HepG2 (cell line): Measurements from ENCODE around the gene TOP2A. TPM values are rescaled to one million over a fixed set of nuclear protein-coding genes. Genes with fewer than 3 reads are reported as not detected.

Source experiments
- AGO2 ChIP-seq: fragments of 200-400 bp; formaldehyde crosslinking; optimal IDR thresholded peaks from 2 replicates; pipeline ENCODE3; 2017; ENCODE audit warnings: mild to moderate bottlenecking, low read depth, low read length, moderate library complexity
- HDAC2 ChIP-seq: sonication (generic); formaldehyde crosslinking; IDR thresholded peaks from 2 replicates; pipeline ENCODE4 v1.4.0; 2020; ENCODE audit warnings: missing genetic modification reagents
- KAT7 ChIP-seq: IDR thresholded peaks from 2 replicates; pipeline ENCODE4 v1.6.1; 2018; ENCODE audit warnings: borderline replicate concordance, missing compliant biosample characterization
- NR3C1 ChIP-seq: sonication (generic); formaldehyde crosslinking; IDR thresholded peaks from 2 replicates; pipeline ENCODE4 v1.4.0; 2020; ENCODE audit warnings: missing genetic modification reagents
- RFX5 ChIP-seq: IDR thresholded peaks from 2 replicates; pipeline ENCODE4 v1.6.1; 2011; ENCODE audit warnings: low read depth, low read length, improper control_type of control experiment
- ZNF225 ChIP-seq: sonication (generic); formaldehyde crosslinking; IDR thresholded peaks from 2 replicates; pipeline ENCODE4 v1.4.0; 2020; ENCODE audit warnings: mild to moderate bottlenecking, missing genetic modification reagents
- ZNF264 ChIP-seq: sonication (generic); formaldehyde crosslinking; IDR thresholded peaks from 2 replicates; pipeline ENCODE4 v1.4.0; 2020; ENCODE audit warnings: missing genetic modification reagents
- ZNF329 ChIP-seq: sonication (generic); formaldehyde crosslinking; IDR thresholded peaks from 2 replicates; pipeline ENCODE4 v1.9.0; 2021; ENCODE audit warnings: low read depth, mild to moderate bottlenecking, missing genetic modification reagents
- ZNF496 ChIP-seq: sonication (generic); formaldehyde crosslinking; IDR thresholded peaks from 2 replicates; pipeline ENCODE4 v1.8.1; 2023; ENCODE audit warnings: mild to moderate bottlenecking, moderate library complexity, missing genetic modification reagents; ENCODE audit not compliant: insufficient replicate concordance
- ZNF709 ChIP-seq: sonication (generic); formaldehyde crosslinking; IDR thresholded peaks from 2 replicates; pipeline ENCODE4 v1.5.0; 2020; ENCODE audit warnings: mild to moderate bottlenecking, missing genetic modification reagents
- polyA plus RNA-seq, 8 experiments: library from polyadenylated mRNA; depleted of rRNA in 3 of 8; stranded (reverse) in 7 of 8; unstranded in 1 of 8; fragments of >200 nt; fragmentation: Illumina TruSeq in 4 of 8; extraction: Trizol in 4 of 8; gene quantifications; 2 replicates each; pipeline versions ENCODE4 v1.2.1 to v1.2.3, GENCODE V29; 2011 to 2016; ENCODE audit warnings: low read depth in 4 of 8, missing spikeins in 1 of 8, mixed read lengths in 1 of 8; ENCODE audit not compliant: insufficient read depth in 1 of 8
- total RNA-seq, 5 experiments: library from RNA; depleted of rRNA; stranded (reverse); fragments of >200 nt; fragmentation: Illumina TruSeq; extraction: Trizol; gene quantifications; 2 replicates each; pipeline ENCODE4 v1.2.3, GENCODE V29; 2016; ENCODE audit warnings: low read depth in 1 of 5
- TF ChIP-seq, protein P1 (sequence below): sonication (generic); formaldehyde crosslinking; IDR thresholded peaks from 2 replicates; pipeline ENCODE4 v1.5.1; 2020; ENCODE audit warnings: mild to moderate bottlenecking, missing genetic modification reagents, moderate library complexity
- TF ChIP-seq, protein P2 (sequence below): sonication (generic); formaldehyde crosslinking; IDR thresholded peaks from 2 replicates; pipeline ENCODE4 v1.4.0; 2020; ENCODE audit warnings: mild to moderate bottlenecking, missing genetic modification reagents
- TF ChIP-seq, protein P3 (sequence below): sonication (generic); formaldehyde crosslinking; IDR thresholded peaks from 2 replicates; pipeline ENCODE4 v1.5.1; 2020; ENCODE audit warnings: mild to moderate bottlenecking, missing genetic modification reagents, borderline replicate concordance
- TF ChIP-seq, protein P4 (sequence below): sonication (generic); formaldehyde crosslinking; IDR thresholded peaks from 2 replicates; pipeline ENCODE4 v1.8.1; 2023; ENCODE audit warnings: mild to moderate bottlenecking, inconsistent platforms, moderate library complexity, missing genetic modification reagents, borderline replicate concordance
- TF ChIP-seq, protein P5 (sequence below): sonication (generic); formaldehyde crosslinking; IDR thresholded peaks from 2 replicates; pipeline ENCODE4 v1.5.0; 2020; ENCODE audit warnings: missing genetic modification reagents, mild to moderate bottlenecking, borderline replicate concordance
- TF ChIP-seq, protein P6 (sequence below): sonication (generic); formaldehyde crosslinking; IDR thresholded peaks from 2 replicates; pipeline ENCODE4 v1.4.0; 2020; ENCODE audit warnings: missing genetic modification reagents
- TF ChIP-seq, protein P7 (sequence below): sonication (generic); formaldehyde crosslinking; conservative IDR thresholded peaks from 2 replicates; pipeline ENCODE4 v1.8.0; 2022; ENCODE audit warnings: missing genetic modification reagents

The TOP2A gene
- total and polyA plus RNA-seq, 2 of the 13 experiments (the other 11 are each of a cell fraction or from before 2014, with no cell fraction given): 108 to 327 TPM

DNA sequence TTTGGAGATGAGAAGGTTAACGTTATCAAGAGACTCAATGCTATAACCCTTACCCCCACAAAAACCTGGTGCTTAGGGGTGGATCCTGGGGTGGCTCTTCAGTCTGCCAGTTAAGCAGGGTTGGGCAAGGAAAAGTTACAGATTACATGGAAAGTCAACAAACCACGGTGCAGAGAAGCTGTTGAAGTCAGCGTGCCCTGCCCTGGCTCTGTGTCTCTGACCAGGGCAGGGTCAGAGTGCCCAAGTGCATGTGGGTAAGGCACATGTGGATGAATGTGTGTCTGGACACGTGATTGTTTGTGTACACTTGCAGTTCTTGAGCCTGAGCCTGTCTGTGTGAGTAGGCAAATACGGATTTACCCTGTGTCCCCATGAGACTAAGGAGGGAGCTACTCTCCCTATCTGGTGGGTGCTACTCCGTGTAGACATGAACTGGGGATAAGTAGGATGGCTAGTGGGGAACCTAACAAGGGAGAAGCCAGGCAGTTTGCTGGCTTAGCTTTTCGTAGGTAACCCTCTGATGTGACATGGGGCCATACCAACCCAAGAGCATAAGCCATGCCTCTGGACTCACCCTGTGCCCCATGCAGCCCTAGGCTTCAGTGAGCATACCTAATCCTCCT, 31.1 kb upstream of the TOP2A start (continued):
- TF ChIP-seq, protein P1, sequence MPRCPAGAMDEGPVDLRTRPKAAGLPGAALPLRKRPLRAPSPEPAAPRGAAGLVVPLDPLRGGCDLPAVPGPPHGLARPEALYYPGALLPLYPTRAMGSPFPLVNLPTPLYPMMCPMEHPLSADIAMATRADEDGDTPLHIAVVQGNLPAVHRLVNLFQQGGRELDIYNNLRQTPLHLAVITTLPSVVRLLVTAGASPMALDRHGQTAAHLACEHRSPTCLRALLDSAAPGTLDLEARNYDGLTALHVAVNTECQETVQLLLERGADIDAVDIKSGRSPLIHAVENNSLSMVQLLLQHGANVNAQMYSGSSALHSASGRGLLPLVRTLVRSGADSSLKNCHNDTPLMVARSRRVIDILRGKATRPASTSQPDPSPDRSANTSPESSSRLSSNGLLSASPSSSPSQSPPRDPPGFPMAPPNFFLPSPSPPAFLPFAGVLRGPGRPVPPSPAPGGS (CRISPR knock-in tag): no peak
- no peak for TF ChIP-seq ZNF496 (CRISPR knock-in tag)
- no peak for TF ChIP-seq NR3C1 (CRISPR knock-in tag)
- TF ChIP-seq, protein P2, sequence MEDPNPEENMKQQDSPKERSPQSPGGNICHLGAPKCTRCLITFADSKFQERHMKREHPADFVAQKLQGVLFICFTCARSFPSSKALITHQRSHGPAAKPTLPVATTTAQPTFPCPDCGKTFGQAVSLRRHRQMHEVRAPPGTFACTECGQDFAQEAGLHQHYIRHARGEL: no peak
- TF ChIP-seq, protein P3, sequence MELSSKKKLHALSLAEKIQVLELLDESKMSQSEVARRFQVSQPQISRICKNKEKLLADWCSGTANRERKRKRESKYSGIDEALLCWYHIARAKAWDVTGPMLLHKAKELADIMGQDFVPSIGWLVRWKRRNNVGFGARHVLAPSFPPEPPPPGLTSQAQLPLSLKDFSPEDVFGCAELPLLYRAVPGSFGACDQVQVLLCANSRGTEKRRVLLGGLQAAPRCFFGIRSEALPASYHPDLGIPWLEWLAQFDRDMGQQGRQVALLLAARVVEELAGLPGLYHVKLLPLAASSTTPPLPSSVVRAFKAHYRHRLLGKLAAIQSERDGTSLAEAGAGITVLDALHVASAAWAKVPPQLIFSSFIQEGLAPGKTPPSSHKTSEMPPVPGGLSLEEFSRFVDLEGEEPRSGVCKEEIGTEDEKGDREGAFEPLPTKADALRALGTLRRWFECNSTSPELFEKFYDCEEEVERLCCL (CRISPR knock-in tag): no peak
- no peak for TF ChIP-seq ZNF225
- TF ChIP-seq, protein P4, sequence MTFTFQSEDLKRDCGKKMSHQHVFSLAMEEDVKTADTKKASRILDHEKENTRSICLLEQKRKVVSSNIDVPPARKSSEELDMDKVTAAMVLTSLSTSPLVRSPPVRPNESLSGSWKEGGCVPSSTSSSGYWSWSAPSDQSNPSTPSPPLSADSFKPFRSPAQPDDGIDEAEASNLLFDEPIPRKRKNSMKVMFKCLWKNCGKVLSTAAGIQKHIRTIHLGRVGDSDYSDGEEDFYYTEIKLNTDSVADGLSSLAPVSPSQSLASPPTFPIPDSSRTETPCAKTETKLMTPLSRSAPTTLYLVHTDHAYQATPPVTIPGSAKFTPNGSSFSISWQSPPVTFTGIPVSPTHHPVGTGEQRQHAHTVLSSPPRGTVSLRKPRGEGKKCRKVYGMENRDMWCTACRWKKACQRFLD: no peak
- TF ChIP-seq ZNF329 (CRISPR knock-in tag): no peak; the same call in 1 of the 2 replicates
- TF ChIP-seq KAT7 (CRISPR knock-in tag): 0 out of 2 replicates have a peak, but pooled peaks have one; percentile 81
- TF ChIP-seq, protein P5, sequence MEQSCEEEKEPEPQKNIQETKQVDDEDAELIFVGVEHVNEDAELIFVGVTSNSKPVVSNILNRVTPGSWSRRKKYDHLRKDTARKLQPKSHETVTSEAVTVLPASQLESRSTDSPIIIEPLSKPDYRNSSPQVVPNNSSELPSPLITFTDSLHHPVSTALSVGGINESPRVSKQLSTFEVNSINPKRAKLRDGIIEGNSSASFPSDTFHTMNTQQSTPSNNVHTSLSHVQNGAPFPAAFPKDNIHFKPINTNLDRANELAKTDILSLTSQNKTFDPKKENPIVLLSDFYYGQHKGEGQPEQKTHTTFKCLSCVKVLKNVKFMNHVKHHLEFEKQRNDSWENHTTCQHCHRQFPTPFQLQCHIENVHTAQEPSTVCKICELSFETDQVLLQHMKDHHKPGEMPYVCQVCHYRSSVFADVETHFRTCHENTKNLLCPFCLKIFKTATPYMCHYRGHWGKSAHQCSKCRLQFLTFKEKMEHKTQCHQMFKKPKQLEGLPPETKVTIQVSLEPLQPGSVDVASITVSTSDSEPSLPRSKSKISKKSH (CRISPR knock-in tag): no peak; the same call in 1 of the 2 replicates
- TF ChIP-seq RFX5: no peak
- TF ChIP-seq AGO2: no peak
- TF ChIP-seq, protein P6, sequence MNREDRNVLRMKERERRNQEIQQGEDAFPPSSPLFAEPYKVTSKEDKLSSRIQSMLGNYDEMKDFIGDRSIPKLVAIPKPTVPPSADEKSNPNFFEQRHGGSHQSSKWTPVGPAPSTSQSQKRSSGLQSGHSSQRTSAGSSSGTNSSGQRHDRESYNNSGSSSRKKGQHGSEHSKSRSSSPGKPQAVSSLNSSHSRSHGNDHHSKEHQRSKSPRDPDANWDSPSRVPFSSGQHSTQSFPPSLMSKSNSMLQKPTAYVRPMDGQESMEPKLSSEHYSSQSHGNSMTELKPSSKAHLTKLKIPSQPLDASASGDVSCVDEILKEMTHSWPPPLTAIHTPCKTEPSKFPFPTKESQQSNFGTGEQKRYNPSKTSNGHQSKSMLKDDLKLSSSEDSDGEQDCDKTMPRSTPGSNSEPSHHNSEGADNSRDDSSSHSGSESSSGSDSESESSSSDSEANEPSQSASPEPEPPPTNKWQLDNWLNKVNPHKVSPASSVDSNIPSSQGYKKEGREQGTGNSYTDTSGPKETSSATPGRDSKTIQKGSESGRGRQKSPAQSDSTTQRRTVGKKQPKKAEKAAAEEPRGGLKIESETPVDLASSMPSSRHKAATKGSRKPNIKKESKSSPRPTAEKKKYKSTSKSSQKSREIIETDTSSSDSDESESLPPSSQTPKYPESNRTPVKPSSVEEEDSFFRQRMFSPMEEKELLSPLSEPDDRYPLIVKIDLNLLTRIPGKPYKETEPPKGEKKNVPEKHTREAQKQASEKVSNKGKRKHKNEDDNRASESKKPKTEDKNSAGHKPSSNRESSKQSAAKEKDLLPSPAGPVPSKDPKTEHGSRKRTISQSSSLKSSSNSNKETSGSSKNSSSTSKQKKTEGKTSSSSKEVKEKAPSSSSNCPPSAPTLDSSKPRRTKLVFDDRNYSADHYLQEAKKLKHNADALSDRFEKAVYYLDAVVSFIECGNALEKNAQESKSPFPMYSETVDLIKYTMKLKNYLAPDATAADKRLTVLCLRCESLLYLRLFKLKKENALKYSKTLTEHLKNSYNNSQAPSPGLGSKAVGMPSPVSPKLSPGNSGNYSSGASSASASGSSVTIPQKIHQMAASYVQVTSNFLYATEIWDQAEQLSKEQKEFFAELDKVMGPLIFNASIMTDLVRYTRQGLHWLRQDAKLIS: no peak
- TF ChIP-seq ZNF709: no peak
- TF ChIP-seq, protein P7, sequence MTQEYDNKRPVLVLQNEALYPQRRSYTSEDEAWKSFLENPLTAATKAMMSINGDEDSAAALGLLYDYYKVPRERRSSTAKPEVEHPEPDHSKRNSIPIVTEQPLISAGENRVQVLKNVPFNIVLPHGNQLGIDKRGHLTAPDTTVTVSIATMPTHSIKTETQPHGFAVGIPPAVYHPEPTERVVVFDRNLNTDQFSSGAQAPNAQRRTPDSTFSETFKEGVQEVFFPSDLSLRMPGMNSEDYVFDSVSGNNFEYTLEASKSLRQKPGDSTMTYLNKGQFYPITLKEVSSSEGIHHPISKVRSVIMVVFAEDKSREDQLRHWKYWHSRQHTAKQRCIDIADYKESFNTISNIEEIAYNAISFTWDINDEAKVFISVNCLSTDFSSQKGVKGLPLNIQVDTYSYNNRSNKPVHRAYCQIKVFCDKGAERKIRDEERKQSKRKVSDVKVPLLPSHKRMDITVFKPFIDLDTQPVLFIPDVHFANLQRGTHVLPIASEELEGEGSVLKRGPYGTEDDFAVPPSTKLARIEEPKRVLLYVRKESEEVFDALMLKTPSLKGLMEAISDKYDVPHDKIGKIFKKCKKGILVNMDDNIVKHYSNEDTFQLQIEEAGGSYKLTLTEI: no peak
- peak; percentile 56; the same call in 1 of the 2 replicates for TF ChIP-seq ZNF264 (CRISPR knock-in tag)
- peak; percentile 97 for TF ChIP-seq HDAC2 (CRISPR knock-in tag)
